ENCODE results near the gene SPACA4.

- no peak for TF ChIP-seq CTCF (IDR thresholded peaks at IDR 0.05; ENCODE audit: low read depth, low read length, poor library complexity, severe bottlenecking)
- no peak for TF ChIP-seq EZH2phosphoT487 (IDR thresholded peaks at IDR 0.05; ENCODE audit: borderline replicate concordance, low read length)
Measured at GRCh38 chr19:48616041-48616436, 9.5 kb downstream of the SPACA4 start.
